Large intestine (tissue), 3 donors: ENCODE data around the gene NUDT16L1. TPM values are rescaled to one million over a fixed set of nuclear protein-coding genes. Genes with fewer than 3 reads are reported as not detected.
"Not testable (repeated sequence)": the region's sequence is repeated elsewhere in the genome, so short reads cannot be mapped to it uniquely, and the experiment has no call there.

Experiments used
- DNase-seq, 2 donors: peaks; one replicate each; pipeline versions ENCODE4 v3.0.0 to v3.0.0-alpha.2; 2013
- H3K27ac ChIP-seq: one replicate; pipeline ENCODE4 v1.5.1; 2013; ENCODE audit warnings: low read length
- H3K27me3 ChIP-seq: 2 replicates; pipeline ENCODE4 v1.6.1; 2013; ENCODE audit warnings: low read length; ENCODE audit not compliant: control insufficient read depth, insufficient read depth
- H3K36me3 ChIP-seq: 2 replicates; pipeline ENCODE4 v1.6.1; 2013; ENCODE audit warnings: low read length; ENCODE audit not compliant: control insufficient read depth, insufficient read depth
- H3K4me1 ChIP-seq: one replicate; pipeline ENCODE4 v1.6.1; 2013; ENCODE audit warnings: low read length; ENCODE audit not compliant: control insufficient read depth, insufficient read depth
- H3K4me3 ChIP-seq: one replicate; pipeline ENCODE4 v1.5.1; 2013; ENCODE audit warnings: low read length
- H3K9me3 ChIP-seq: one replicate; pipeline ENCODE4 v1.6.1; 2013; ENCODE audit warnings: mild to moderate bottlenecking, low read depth, low read length, moderate library complexity; ENCODE audit not compliant: control insufficient read depth
- WGBS: methylation state at CpG from one replicate; pipeline ENCODE4 v1.1.5; 2013; ENCODE audit warnings: low lambda C conversion rate; ENCODE audit not compliant: insufficient coverage; 5-methylcytosine and 5-hydroxymethylcytosine counted together
- polyA plus RNA-seq: library from polyadenylated mRNA; unstranded; fragments of 120-200 nt; gene quantifications from one replicate; pipeline ENCODE4 v1.2.1, GENCODE V29; 2013

NUDT16L1 gene
- polyA plus RNA-seq, 1 donor, result 42.5 TPM

DNA sequence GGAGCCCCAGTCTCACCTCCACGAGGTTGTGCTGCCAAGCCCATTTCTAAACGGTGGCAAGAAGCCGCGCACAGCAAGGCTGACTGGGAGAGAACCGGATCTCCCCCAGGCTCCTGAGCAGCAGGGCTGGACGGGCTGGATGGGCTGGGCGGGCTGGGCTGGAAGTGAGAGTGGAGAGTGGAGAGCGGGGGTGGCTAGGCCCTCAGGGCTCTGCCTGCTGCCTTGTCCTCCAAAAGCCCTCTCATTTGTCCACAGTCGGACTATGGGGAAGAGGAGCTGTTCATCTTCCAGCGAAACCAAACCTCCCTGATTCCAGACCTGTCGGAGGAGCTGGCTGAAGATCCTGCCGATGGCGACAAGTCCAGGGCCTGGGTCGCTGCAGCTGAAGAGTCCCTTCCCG is 44.2 kb downstream of the NUDT16L1 start:
- no peak overlapping the region for H3K4me3 ChIP-seq
- H3K9me3 ChIP-seq, result no peaks in the 10 kb centered on the region
- DNase-seq, result no peak
- WGBS, result no CpG with 5 or more reads among the region's 15 CpGs
- no peak overlapping the region for H3K27ac ChIP-seq
- peaks cover 4% of the 10 kb centered on the region for H3K4me1 ChIP-seq
- no peaks in the 10 kb centered on the region for H3K27me3 ChIP-seq
- H3K36me3 ChIP-seq, result no peaks in the 10 kb centered on the region

DNA sequence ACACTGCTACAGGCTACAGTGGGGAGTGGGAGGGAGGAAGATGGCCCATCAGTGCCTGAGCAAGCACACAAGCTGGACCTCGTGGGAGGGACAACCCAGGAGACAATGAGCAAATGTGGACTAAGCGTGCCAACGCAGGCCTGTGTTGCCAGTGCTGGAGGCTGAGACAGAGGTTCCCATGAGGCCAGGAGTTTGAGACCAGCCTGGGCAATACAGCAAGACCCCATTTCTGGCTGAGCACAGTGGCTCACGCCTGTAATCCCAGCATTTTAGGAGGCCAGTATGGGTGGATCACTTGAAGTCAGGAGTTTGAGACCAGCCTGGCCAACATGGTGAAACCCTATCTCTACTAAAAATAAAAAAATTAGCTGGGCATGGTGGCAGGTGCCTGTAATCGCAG is 45.0 kb downstream of the NUDT16L1 start:
- not testable (repeated sequence) for H3K4me1 ChIP-seq, H3K9me3 ChIP-seq, H3K27me3 ChIP-seq, H3K27ac ChIP-seq, H3K36me3 ChIP-seq, H3K4me3 ChIP-seq, DNase-seq
- no CpG with 5 or more reads among the region's 5 CpGs for WGBS

DNA sequence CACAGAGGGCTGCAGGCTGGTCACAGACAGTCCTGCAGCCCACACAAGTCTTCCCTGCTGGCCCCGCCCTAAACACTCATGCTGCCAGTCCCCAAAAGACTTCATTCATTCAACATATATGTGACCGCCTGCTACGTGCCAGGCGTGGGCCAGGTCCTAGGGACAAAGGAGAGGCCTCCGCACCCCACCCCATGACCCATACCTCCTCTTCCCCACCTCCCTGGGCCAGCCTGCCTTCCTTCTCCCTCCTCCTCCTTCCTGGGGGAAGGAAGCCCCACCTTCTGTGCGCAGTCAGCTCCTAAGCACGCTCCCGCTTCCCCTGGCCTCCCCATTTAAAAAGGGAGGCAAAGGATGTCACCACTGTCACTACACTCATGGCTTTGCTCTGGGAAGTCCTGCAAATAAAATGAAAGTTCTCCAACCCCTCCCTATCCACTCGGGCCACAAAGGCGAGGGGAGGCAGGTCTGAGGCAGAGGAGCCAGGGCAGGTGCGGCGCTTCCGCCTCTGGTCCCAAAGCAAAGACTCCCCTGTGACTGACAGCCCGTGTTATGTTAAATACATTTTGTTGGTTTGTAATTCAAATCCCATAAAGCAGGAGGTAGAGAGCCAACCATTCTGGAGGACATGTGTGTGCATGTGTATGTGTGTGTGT is 50.0 kb downstream of the NUDT16L1 start:
- H3K4me1 ChIP-seq, result peaks cover 6% of the 10 kb centered on the region
- no CpG with 5 or more reads among the region's 14 CpGs for WGBS
- no peaks in the 10 kb centered on the region for H3K27me3 ChIP-seq
- H3K36me3 ChIP-seq, result no peaks in the 10 kb centered on the region
- no peak overlapping the region for H3K27ac ChIP-seq
- DNase-seq, result peak; percentile 51 to 62
- no peaks in the 10 kb centered on the region for H3K9me3 ChIP-seq
- H3K4me3 ChIP-seq, result peak overlapping the region; percentile 30

DNA sequence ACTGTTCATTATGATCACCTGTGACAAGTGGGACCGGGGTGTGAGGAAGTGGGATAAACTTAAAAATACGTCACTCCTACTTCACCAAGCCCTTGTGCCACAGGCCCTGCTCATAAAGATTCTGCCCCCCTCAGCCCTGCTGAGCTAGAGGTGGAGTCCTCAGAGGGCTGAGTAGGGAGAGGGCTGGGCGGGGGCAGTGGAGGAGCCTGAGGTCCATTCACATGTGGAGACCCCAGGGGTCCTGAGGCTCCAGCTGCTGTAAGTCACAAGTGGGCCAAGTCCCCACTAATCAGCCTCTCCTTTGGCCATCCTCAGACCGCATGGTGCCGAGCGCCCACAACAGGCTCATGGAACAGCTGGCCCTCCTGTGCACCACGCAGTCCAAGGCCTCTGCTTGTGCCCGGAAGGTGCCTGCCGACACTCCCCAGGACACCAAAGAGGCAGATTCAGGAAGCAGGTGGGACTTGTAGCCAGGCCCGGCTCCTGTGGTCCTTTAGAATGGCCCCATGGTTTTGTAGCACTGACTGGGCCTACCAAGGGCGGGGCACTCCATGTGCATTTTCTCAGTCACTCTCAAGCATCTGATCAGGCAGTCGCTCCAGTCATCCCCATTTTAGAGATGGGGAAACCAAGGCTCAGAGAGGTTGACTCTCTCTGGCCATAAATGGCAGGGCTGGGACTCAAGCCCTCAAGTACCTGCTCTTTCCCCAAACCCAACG is 51.4 kb downstream of the NUDT16L1 start:
- no peak for DNase-seq
- Histone ChIP-seq H3K4me3 (no peak overlapping the region), H3K27ac (no peak overlapping the region), H3K4me1 (peaks cover 6% of the 10 kb centered on the region), H3K9me3 (no peaks in the 10 kb centered on the region), H3K27me3 (no peaks in the 10 kb centered on the region), H3K36me3 (peaks cover 4% of the 10 kb centered on the region)
- WGBS, result no CpG with 5 or more reads among the region's 13 CpGs

DNA sequence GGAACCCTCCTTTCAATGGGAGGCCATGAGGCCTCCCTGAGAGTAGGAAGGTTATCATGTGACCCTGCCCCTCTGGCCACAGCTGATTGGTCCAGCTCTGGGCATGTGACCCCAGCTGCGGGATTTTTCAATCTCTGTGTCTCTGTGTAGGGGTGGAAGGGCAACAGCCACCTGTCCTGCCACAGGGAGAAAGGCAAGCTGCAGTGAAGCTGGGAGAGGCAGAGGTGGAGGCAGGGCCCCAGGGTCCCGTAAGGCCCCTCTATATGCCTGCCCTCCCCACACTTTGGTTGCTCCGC is 51.9 kb downstream of the NUDT16L1 start:
- H3K27me3 ChIP-seq, result no peaks in the 10 kb centered on the region
- DNase-seq, result no peak
- H3K27ac ChIP-seq, result no peak overlapping the region
- peaks cover 6% of the 10 kb centered on the region for H3K4me1 ChIP-seq
- WGBS, result no CpG with 5 or more reads among the region's 3 CpGs
- peaks cover 9% of the 10 kb centered on the region for H3K36me3 ChIP-seq
- H3K9me3 ChIP-seq, result no peaks in the 10 kb centered on the region
- no peak overlapping the region for H3K4me3 ChIP-seq

Other genes starting within 250 kb of the NUDT16L1 start
- 37.7 TPM for gene NMRAL1, start 218.9 kb upstream of the NUDT16L1 start, polyA plus RNA-seq
- 47.6 TPM for gene HMOX2, start 217.2 kb upstream of the NUDT16L1 start, polyA plus RNA-seq
- gene CDIP1, start 154.8 kb upstream of the NUDT16L1 start, polyA plus RNA-seq, result 44.6 TPM
- 0.18 TPM for gene C16orf96, start 137.2 kb upstream of the NUDT16L1 start, polyA plus RNA-seq
- 28.4 TPM for gene UBALD1, start 78.7 kb upstream of the NUDT16L1 start, polyA plus RNA-seq
- gene MGRN1, start 68.7 kb upstream of the NUDT16L1 start, polyA plus RNA-seq, result 52.9 TPM
- 19.8 TPM for gene ANKS3, start 40.7 kb downstream of the NUDT16L1 start, polyA plus RNA-seq
- gene DNAAF8, start 41.0 kb downstream of the NUDT16L1 start, polyA plus RNA-seq, result 0.78 TPM
- gene ZNF500, start 73.6 kb downstream of the NUDT16L1 start, polyA plus RNA-seq, result 10.4 TPM
- gene SEPTIN12, start 94.8 kb downstream of the NUDT16L1 start, polyA plus RNA-seq, result not detected
- gene SMIM22, start 101.8 kb downstream of the NUDT16L1 start, polyA plus RNA-seq, result 75.8 TPM
- gene ROGDI, start 109.1 kb downstream of the NUDT16L1 start, polyA plus RNA-seq, result 28.9 TPM
- 102 TPM for gene GLYR1, start 153.7 kb downstream of the NUDT16L1 start, polyA plus RNA-seq
- gene UBN1, start 153.9 kb downstream of the NUDT16L1 start, polyA plus RNA-seq, result 38.2 TPM
- 32.2 TPM for gene PPL, start 243.6 kb downstream of the NUDT16L1 start, polyA plus RNA-seq